MCF 10A (cell line): ENCODE measurements around the gene ABCC12. TPM values are rescaled to one million over a fixed set of nuclear protein-coding genes. Genes with fewer than 3 reads are reported as not detected.

Experiments used
- BruUV-seq: library from RNA; stranded (reverse); fragments of 400-500 nt; replicated peaks from 2 replicates; lab custom pipeline; 2021; lab: Mats Ljungman, UMichigan
- CTCF ChIA-PET: fragments of 300-600 bp; sonication (Branson Sonifier 250); formaldehyde crosslinking; extraction: SDS; loops from one replicate; lab custom pipeline; 2021; ENCODE audit warnings: antibody characterized with exemption, inconsistent platforms; lab: Yijun Ruan, JAX
- POLR2A ChIA-PET: fragments of 300-600, 350-650 bp; sonication (Branson Sonifier 250); formaldehyde crosslinking; extraction: SDS; loops from one replicate; lab custom pipeline; 2020; ENCODE audit warnings: antibody characterized with exemption, inconsistent platforms; lab: Yijun Ruan, JAX
- DNase-seq: peaks from one replicate; pipeline ENCODE4 v3.0.0-alpha.2; 2018; ENCODE audit not compliant: unreplicated experiment
- H3K27ac Mint-ChIP-seq: one replicate; pipeline ENCODE4 v1.8.0; 2022; ENCODE audit warnings: mild to moderate bottlenecking, low read depth, mixed read lengths; ENCODE audit not compliant: unreplicated experiment
- H3K27me3 Mint-ChIP-seq: one replicate; pipeline ENCODE4 v1.8.0; 2022; ENCODE audit warnings: mixed read lengths; ENCODE audit not compliant: insufficient read depth, unreplicated experiment
- H3K36me3 Mint-ChIP-seq: one replicate; pipeline ENCODE4 v1.8.0; 2022; ENCODE audit warnings: mild to moderate bottlenecking, moderate library complexity, mixed read lengths; ENCODE audit not compliant: insufficient read depth, unreplicated experiment
- H3K4me1 Mint-ChIP-seq: one replicate; pipeline ENCODE4 v1.8.0; 2022; ENCODE audit warnings: mixed read lengths; ENCODE audit not compliant: insufficient read depth, unreplicated experiment
- H3K4me3 Mint-ChIP-seq: one replicate; pipeline ENCODE4 v1.8.0; 2022; ENCODE audit warnings: mild to moderate bottlenecking, moderate library complexity, mixed read lengths; ENCODE audit not compliant: unreplicated experiment
- H3K9me3 Mint-ChIP-seq: one replicate; pipeline ENCODE4 v1.8.0; 2022; ENCODE audit warnings: mixed read lengths; ENCODE audit not compliant: unreplicated experiment
- intact Hi-C: fragments of 100-400 bp; cut with micrococcal nuclease; formaldehyde crosslinking; loops from 2 replicates; pipeline ENCODE4 v1.14.1; 2022
- total RNA-seq: library from RNA; stranded (reverse); gene quantifications from 2 replicates; pipeline ENCODE4 v1.2.3, GENCODE V29; 2022
- TF ChIP-seq, protein P1 (sequence below): fragments of 200-600 bp; IDR thresholded peaks from one replicate; pipeline ENCODE4 v1.8.0; 2022; ENCODE audit warnings: antibody characterized with exemption, mild to moderate bottlenecking; ENCODE audit not compliant: unreplicated experiment

Gene ABCC12
- total RNA-seq, 1 experiment from 2014 or later, result not detected

DNA sequence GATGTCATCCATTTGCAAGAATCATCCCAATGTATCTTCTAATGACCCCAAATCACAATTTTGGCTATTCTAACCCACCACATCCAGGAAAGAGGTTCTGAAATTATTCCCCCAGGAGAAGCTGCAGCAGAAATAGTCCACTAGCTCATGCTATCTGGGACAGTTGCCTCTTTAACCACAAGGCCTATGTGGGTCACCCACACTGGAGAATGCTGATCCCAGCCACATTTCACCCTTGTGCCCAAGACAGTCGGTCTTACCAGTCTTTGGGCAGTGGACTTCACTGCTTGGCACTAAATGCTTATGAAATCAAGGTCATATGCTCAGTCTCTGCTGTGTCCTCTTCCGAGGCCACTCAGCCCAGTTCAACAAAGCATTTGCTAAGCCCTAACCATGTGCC lies 27.0 kb downstream of the ABCC12 start:
- H3K4me1 Mint-ChIP-seq, result peaks cover 8% of the 10 kb centered on the region
- ChIA-PET POLR2A (no interaction called here), CTCF (interaction anchor here (0.6 to 1.2 kb wide), 3 partner anchors 11 to 985 kb away, joined by 3 to 5 read pairs (median 3); partner anchors contain the start of gene NETO2)
- TF ChIP-seq, protein P1, sequence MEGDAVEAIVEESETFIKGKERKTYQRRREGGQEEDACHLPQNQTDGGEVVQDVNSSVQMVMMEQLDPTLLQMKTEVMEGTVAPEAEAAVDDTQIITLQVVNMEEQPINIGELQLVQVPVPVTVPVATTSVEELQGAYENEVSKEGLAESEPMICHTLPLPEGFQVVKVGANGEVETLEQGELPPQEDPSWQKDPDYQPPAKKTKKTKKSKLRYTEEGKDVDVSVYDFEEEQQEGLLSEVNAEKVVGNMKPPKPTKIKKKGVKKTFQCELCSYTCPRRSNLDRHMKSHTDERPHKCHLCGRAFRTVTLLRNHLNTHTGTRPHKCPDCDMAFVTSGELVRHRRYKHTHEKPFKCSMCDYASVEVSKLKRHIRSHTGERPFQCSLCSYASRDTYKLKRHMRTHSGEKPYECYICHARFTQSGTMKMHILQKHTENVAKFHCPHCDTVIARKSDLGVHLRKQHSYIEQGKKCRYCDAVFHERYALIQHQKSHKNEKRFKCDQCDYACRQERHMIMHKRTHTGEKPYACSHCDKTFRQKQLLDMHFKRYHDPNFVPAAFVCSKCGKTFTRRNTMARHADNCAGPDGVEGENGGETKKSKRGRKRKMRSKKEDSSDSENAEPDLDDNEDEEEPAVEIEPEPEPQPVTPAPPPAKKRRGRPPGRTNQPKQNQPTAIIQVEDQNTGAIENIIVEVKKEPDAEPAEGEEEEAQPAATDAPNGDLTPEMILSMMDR, result no peak
- BruUV-seq, result no TSS peak
- peaks cover 6% of the 10 kb centered on the region for H3K36me3 Mint-ChIP-seq
- no peak overlapping the region for H3K4me3 Mint-ChIP-seq
- H3K27ac Mint-ChIP-seq, result no peak overlapping the region
- no peaks in the 10 kb centered on the region for H3K27me3 Mint-ChIP-seq
- H3K9me3 Mint-ChIP-seq, result no peaks in the 10 kb centered on the region
- intact Hi-C loops, result no loop called here
- DNase-seq, result no peak

DNA sequence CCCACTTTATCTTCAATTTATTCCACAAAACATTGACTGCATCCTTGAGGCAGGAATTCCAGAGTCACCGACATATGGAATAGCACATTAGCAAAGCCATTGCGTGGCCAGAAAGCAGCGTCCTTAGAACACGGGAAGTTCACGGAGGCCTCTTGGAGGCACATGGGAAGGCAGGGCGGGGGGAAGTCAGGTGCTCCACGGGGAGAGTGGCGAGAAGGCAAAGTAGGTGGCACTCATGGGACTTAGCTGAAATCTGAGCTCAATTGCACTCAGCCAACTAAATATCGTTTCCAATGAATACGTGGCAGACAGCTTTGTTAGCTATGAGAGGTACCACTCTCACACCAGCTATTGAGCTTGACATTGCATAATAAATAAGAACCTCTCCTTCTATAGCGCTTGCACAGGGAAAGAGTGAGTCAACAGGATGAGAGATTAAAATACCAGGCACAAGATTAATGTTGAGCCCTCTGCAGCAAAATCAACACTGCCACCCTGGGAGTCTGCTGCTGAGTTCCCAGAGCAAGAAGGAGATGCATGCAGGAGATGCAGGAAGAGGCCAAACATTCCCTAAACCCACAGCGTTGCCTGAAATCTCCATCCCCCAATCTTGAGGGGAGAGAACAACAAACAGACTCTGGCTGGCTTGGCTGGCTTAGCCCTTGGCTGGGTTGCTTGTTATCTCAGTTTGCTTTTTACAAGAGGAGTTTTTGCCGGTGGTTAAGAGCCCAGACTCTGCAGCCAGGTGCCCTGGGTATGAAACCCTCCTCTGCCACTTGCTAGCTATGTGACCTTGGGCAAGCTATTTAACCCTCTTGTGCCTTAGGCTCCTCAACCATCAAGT lies 28.8 kb downstream of the ABCC12 start:
- ChIA-PET CTCF (interaction anchor here (0.7 to 1.1 kb wide), 4 partner anchors 29 to 1547 kb away, joined by 3 to 6 read pairs (median 4); partner anchors contain the start of gene ABCC12), POLR2A (no interaction called here)
- no TSS peak for BruUV-seq
- peak; percentile 92 for DNase-seq
- H3K27me3 Mint-ChIP-seq, result no peaks in the 10 kb centered on the region
- intact Hi-C loops, result no loop called here
- TF ChIP-seq, protein P1, result no peak
- no peaks in the 10 kb centered on the region for H3K9me3 Mint-ChIP-seq
- no peak overlapping the region for H3K27ac Mint-ChIP-seq
- peaks cover 6% of the 10 kb centered on the region for H3K36me3 Mint-ChIP-seq
- no peak overlapping the region for H3K4me3 Mint-ChIP-seq
- peaks cover 8% of the 10 kb centered on the region for H3K4me1 Mint-ChIP-seq

DNA sequence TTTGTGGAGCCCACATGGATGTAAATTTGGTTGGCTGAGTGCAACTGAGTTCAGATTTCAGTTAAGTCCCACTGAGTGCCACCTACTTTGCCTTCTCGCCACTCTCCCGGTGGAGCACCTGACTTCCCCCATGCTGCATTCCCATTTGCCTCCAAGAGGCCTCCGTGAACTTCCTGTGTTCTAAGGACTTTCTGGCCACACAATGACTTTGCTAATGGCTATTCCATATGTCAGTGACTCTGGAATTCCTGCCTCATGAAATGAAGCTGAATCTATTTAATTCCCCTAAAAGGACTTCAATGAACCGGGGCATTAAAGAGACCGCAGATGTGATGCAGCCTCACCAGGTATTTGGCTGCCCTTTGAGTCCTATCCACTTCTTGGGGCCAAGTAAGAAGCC lies 29.9 kb downstream of the ABCC12 start:
- Mint-ChIP-seq H3K27ac (no peak overlapping the region), H3K27me3 (no peaks in the 10 kb centered on the region), H3K9me3 (no peaks in the 10 kb centered on the region), H3K4me3 (no peak overlapping the region), H3K4me1 (peaks cover 8% of the 10 kb centered on the region), H3K36me3 (no peaks in the 10 kb centered on the region)
- intact Hi-C loops, result no loop called here
- ChIA-PET POLR2A (interaction anchor here (0.6 kb wide), 1 partner anchor 981 kb away, joined by 3 read pairs; no protein-coding TSS in a partner anchor), CTCF (interaction anchor here (1.1 kb wide), 1 partner anchor 32 kb away, joined by 6 read pairs; no protein-coding TSS in a partner anchor)
- no TSS peak for BruUV-seq
- TF ChIP-seq, protein P1, result no peak
- DNase-seq, result no peak

DNA sequence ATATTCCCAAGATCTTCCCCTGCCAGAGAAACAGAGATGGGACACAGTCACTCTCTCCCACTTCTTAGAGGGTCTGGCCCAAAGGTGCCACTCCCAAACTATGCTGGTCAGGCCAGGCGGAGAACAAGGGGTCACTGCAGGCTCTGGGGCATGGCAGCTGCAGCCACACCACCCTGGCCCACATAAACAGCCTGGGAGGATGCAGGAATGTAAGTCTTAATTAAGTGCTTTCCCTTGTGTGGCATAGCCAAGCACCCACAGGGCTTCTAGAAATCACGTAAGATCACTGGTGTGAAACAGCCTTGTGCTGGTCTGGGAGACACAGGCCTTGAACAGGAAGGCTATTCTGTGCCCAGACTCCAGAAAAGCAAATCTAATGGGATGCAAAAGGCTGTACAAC lies 31.5 kb downstream of the ABCC12 start:
- BruUV-seq, result no TSS peak
- H3K4me1 Mint-ChIP-seq, result peaks cover 8% of the 10 kb centered on the region
- no peak overlapping the region for H3K27ac Mint-ChIP-seq
- no peak overlapping the region for H3K4me3 Mint-ChIP-seq
- TF ChIP-seq, protein P1, result no peak
- ChIA-PET CTCF (interaction anchor here (0.6 to 1.7 kb wide), 9 partner anchors 9 to 657 kb away, joined by 3 to 9 read pairs (median 3); no protein-coding TSS in a partner anchor), POLR2A (no interaction called here)
- no peaks in the 10 kb centered on the region for H3K9me3 Mint-ChIP-seq
- no peaks in the 10 kb centered on the region for H3K36me3 Mint-ChIP-seq
- intact Hi-C loops, result no loop called here
- DNase-seq, result no peak
- H3K27me3 Mint-ChIP-seq, result no peaks in the 10 kb centered on the region
